Muscle of leg (tissue), 11 donors: ENCODE measurements around the gene OSCP1. TPM values are rescaled to one million over a fixed set of nuclear protein-coding genes. Genes with fewer than 3 reads are reported as not detected.

Experiments used
- DNase-seq: peaks from one replicate; pipeline ENCODE4 v3.0.0; 2013
- H3K27ac ChIP-seq: one replicate; pipeline ENCODE4 v1.5.1; 2013; ENCODE audit warnings: mild to moderate bottlenecking, low read length, control low read depth
- H3K27me3 ChIP-seq: one replicate; pipeline ENCODE4 v1.6.1; 2013; ENCODE audit warnings: low read length; ENCODE audit not compliant: control insufficient read depth, insufficient read depth
- H3K36me3 ChIP-seq: one replicate; pipeline ENCODE4 v1.6.1; 2013; ENCODE audit warnings: low read length; ENCODE audit not compliant: control insufficient read depth, insufficient read depth
- H3K4me1 ChIP-seq: one replicate; pipeline ENCODE4 v1.6.1; 2013; ENCODE audit warnings: low read length; ENCODE audit not compliant: control insufficient read depth, insufficient read depth
- H3K4me3 ChIP-seq: one replicate; pipeline ENCODE4 v1.5.1; 2013; ENCODE audit warnings: low read length, control low read depth
- H3K9me3 ChIP-seq: replicated peaks from 2 replicates; pipeline ENCODE4 v1.6.1; 2013; ENCODE audit warnings: low read depth, low read length; ENCODE audit not compliant: control insufficient read depth
- whole genome bisulfite sequencing: methylation state at CpG from one replicate; pipeline ENCODE4 v1.1.5; 2013; ENCODE audit warnings: missing lambda C conversion rate; ENCODE audit not compliant: insufficient coverage; 5-methylcytosine and 5-hydroxymethylcytosine counted together
- polyA plus RNA-seq, 8 donors: library from polyadenylated mRNA; unstranded; fragments of 120-200 nt; gene quantifications; one replicate each; pipeline versions ENCODE4 v1.2.1 to v1.2.3, GENCODE V29; 2013; ENCODE audit warnings: inconsistent platforms in 1 of 8, low replicate concordance in 1 of 8; ENCODE audit not compliant: insufficient read length in 8 of 8, insufficient read depth in 1 of 8
- total RNA-seq: library from RNA; stranded (reverse); fragments of 120-200 nt; gene quantifications from one replicate; pipeline ENCODE4 v1.2.4, GENCODE V29; 2013

OSCP1 gene
- total and polyA plus RNA-seq, 9 donors, result 4.0 to 7.6 (median 4.9) TPM

- DNase-seq, result no peak
- WGBS, result 54% methylated on average over 9 of the region's 9 CpGs
- Histone ChIP-seq H3K4me3 (no peak overlapping the region), H3K9me3 (no peaks in the 10 kb centered on the region), H3K27ac (no peak overlapping the region), H3K27me3 (no peaks in the 10 kb centered on the region), H3K36me3 (no peaks in the 10 kb centered on the region), H3K4me1 (peaks cover 9% of the 10 kb centered on the region)
Measured at GRCh38 chr1:36475341-36475740, 25.1 kb upstream of the OSCP1 start.

- peaks cover 9% of the 10 kb centered on the region for H3K4me1 ChIP-seq
- WGBS, result 65% methylated on average over 6 of the region's 6 CpGs
- no peak overlapping the region for H3K27ac ChIP-seq
- H3K27me3 ChIP-seq, result no peaks in the 10 kb centered on the region
- no peaks in the 10 kb centered on the region for H3K36me3 ChIP-seq
- H3K9me3 ChIP-seq, result no peaks in the 10 kb centered on the region
- DNase-seq, result no peak
- H3K4me3 ChIP-seq, result no peak overlapping the region
Measured at GRCh38 chr1:36472656-36473055, 22.4 kb upstream of the OSCP1 start.

GRCh38 chr1:36471830-36472641 lies 21.8 kb upstream of the OSCP1 start:
- Histone ChIP-seq H3K36me3 (no peaks in the 10 kb centered on the region), H3K27ac (no peak overlapping the region), H3K27me3 (no peaks in the 10 kb centered on the region), H3K4me1 (peaks cover 9% of the 10 kb centered on the region), H3K9me3 (no peaks in the 10 kb centered on the region), H3K4me3 (no peak overlapping the region)
- DNase-seq, result no peak
- 22% methylated on average over 12 of the region's 22 CpGs for WGBS

DNA sequence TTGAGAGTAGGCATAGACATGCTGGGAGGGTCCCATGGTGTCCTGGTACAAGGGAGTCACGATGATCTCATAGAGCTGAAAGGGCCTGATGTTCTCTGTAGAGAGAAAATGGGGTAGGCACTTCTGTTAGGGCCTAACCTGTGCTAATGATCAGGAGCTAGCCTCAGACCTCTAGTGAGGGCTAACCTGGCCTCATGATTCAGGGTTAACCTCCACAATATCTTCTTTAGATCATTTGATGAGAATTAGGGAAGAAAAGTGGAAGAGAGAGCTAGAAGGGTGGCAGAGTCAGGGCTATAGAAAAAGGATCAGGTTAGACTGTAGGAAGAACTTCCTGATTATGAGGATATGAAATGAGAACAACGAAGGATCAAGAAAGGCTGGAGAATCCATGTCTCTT lies 18.9 kb upstream of the OSCP1 start:
- no peaks in the 10 kb centered on the region for H3K27me3 ChIP-seq

DNA sequence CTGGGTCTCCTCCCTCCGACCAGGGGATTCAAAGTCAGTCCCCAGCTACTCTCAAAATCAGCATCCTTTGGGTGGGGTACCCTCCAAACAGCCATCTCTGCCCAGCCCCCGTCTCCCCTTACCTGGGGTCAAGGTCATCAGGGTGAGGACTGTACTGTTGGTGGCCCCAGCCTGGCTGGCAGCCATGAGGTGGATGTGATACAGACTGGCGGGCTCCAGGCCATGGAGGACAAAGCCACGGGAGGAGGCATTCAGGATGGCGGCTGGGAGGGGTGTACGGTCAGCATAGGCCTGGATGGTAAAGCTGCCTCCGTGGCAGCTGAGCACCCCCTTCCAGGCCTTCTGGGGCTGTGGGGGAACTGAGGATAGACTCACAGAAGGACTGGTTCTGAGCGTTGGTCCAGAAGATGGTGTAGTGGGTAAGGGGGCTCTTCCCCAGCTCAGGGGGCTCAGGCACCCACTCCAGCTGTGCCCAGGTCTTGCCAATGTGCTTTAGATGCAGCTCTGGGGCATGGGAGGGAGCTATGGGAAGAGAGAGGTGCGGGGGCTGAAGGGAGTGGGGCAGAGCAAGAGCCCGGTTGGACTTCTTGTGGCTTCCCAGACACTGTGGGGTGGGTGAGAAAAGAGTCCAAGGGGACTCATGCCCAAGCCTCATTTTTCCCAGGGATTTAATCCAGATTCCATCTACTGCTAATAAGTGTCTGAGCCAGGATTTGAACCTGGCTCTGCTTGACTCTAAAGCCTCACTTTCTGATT lies 17.6 kb upstream of the OSCP1 start:
- no peak overlapping the region for H3K27ac ChIP-seq
- H3K4me1 ChIP-seq, result peaks cover 17% of the 10 kb centered on the region
- no peaks in the 10 kb centered on the region for H3K36me3 ChIP-seq
- DNase-seq, result no peak
- H3K4me3 ChIP-seq, result no peak overlapping the region
- no peaks in the 10 kb centered on the region for H3K9me3 ChIP-seq
- H3K27me3 ChIP-seq, result no peaks in the 10 kb centered on the region
- WGBS, result 87% methylated on average over 9 of the region's 10 CpGs

More for the DNA sequence above, 18.9 kb upstream of the OSCP1 start:
- DNase-seq, result no peak
- Histone ChIP-seq H3K4me1 (peaks cover 12% of the 10 kb centered on the region), H3K27ac (no peak overlapping the region), H3K4me3 (no peak overlapping the region), H3K9me3 (no peaks in the 10 kb centered on the region), H3K36me3 (no peaks in the 10 kb centered on the region)
- 34% methylated on average over 2 of the region's 2 CpGs for WGBS

DNA sequence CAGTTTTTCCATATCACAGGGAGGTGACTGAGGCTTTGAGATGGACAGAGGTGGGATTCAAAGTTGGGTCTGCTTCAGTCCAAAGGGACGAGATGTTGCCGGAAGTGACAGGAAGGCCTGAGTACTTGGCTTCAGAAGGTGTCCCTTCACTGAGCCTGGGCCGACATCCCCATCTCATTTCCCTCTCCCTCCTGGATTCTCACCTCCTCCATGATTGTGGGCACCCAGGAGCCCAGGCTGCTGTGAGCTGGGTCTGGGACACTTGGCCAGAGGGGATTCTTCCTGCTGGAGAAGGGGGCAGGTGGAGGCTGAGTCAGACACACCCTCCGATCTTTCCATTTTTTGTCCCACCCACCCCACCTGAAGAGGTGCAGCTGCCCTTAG lies 16.8 kb upstream of the OSCP1 start:
- DNase-seq, result no peak
- Histone ChIP-seq H3K9me3 (no peaks in the 10 kb centered on the region), H3K36me3 (peaks cover 6% of the 10 kb centered on the region), H3K27me3 (no peaks in the 10 kb centered on the region), H3K4me3 (no peak overlapping the region), H3K27ac (no peak overlapping the region), H3K4me1 (peaks cover 13% of the 10 kb centered on the region)
- 82% methylated on average over 2 of the region's 4 CpGs for WGBS

GRCh38 chr1:36466370-36467026 lies 16.2 kb upstream of the OSCP1 start:
- Histone ChIP-seq H3K9me3 (no peaks in the 10 kb centered on the region), H3K4me1 (peaks cover 8% of the 10 kb centered on the region), H3K4me3 (no peak overlapping the region), H3K27ac (no peak overlapping the region), H3K36me3 (peaks cover 9% of the 10 kb centered on the region), H3K27me3 (no peaks in the 10 kb centered on the region)
- WGBS, result 84% methylated on average over 11 of the region's 12 CpGs
- DNase-seq, result no peak

DNA sequence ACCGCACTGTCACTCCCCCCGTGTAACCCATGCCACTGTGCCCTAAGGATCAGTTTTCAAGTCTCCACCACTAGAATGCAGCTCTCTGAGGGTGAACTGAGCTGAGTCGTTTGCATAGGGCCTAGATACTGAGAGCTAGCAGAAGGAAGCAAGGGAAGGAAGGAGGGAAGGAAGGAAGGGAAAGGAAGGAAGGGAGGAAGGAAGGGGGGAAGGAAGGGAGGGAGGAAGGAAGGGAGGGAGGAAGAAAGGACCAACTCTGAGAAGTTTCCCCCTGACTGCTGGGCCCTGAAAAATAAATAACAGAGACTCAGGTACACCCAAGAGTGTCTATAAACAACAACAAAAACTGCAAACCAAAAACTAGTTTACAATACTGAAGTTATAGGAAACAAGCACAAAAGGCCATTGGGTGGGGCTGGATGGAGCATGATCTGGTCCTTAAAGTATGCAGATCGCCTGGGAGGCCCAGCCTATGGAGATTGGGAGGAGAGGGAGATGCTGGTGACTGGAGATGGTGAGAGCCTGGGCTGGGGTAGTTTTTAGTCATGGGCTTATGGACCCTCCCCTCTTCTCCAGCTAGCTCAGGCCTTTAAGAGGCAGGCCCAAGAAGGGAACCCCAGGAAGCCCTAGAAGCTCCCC lies 15.6 kb upstream of the OSCP1 start:
- H3K27ac ChIP-seq, result no peak overlapping the region
- whole genome bisulfite sequencing, result 0% methylated on average over 1 of the region's 4 CpGs
- H3K4me3 ChIP-seq, result no peak overlapping the region
- H3K9me3 ChIP-seq, result no peaks in the 10 kb centered on the region
- H3K4me1 ChIP-seq, result peaks cover 7% of the 10 kb centered on the region
- H3K36me3 ChIP-seq, result peaks cover 16% of the 10 kb centered on the region
- H3K27me3 ChIP-seq, result no peaks in the 10 kb centered on the region
- DNase-seq, result no peak

DNA sequence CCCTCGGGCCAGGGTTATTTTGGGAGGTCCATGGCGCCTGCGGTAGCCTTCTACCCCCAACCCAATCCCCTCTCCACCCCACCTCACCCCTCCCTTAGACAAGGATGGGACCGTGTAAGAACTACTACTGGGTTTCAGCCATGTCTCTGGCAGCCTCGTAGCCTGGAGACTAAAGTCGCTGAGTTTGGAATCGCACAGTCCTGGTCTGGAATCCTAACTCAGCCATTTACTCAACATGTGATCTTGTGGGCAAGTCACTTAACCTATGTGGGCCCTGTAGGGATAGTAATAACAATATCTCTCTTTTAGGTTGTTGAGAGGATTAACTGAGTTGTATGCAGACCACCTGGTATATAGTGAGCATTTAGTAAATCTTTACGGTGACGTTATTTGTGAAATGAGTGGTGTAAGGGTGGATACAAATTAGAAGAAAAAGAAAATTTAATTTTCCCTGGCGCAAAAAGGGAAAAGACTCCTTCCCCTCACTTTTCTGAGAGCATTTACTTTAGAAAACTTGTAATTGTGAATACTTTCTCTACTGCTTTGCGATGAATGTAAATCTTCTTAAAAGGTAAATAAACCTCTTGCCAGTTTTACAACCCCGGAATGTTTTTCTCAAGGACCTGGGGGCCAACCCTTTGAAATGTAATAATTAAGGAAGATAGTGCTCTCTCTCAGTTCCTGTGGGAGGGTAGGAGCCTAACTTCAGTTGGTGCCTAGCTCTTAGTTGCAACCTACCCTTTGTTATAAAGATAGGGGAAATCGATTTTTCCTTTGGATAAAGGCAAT lies 14.5 kb upstream of the OSCP1 start:
- Histone ChIP-seq H3K9me3 (no peaks in the 10 kb centered on the region), H3K27ac (peak overlapping the region; percentile 91), H3K4me1 (peaks cover 7% of the 10 kb centered on the region), H3K27me3 (no peaks in the 10 kb centered on the region), H3K4me3 (peak overlapping the region; percentile 95), H3K36me3 (peaks cover 26% of the 10 kb centered on the region)
- 0% methylated on average over 3 of the region's 13 CpGs for WGBS
- DNase-seq, result no peak
